PFSK-1 (cell line): ENCODE data around the gene LRRC4.

Experiments
- POLR2AphosphoS5 ChIP-seq: IDR thresholded peaks from 2 replicates; pipeline ENCODE4 v1.6.1; 2012; ENCODE audit warnings: low read depth, mild to moderate bottlenecking, control low read depth, low read length, moderate library complexity
- SIN3A ChIP-seq: IDR thresholded peaks from 2 replicates; pipeline ENCODE4 v1.6.1; 2012; ENCODE audit warnings: mild to moderate bottlenecking, low read length, moderate library complexity, borderline replicate concordance; ENCODE audit not compliant: insufficient read depth

DNA sequence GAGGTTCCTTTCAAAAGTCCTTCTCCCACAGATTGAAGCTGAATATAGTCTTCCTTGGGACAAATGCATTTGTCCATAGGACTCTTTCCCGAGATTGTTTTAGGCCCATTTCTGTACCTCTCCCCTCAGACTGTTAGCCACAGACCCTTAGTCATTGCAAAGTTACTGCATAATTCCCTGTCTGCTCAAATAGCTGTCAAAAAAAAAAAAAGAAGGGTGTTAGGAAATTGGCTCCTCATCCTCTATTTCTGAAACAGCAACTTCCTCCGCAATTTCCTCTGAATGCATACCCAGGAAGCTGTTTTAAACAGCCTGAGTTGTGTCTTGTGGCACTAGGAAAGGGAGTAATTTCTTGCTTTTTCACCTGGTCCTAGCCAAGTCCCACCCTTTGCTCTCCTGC is 5.4 kb downstream of the LRRC4 start:
- TF ChIP-seq POLR2AphosphoS5 (no peak), SIN3A (no peak)
